NCI-H510A treated with DMSO at 0.1 percent for 48 hours (cell line): ENCODE measurements around the gene NDUFV2.
"Not testable (repeated sequence)": the region's sequence is repeated elsewhere in the genome, so short reads cannot be mapped to it uniquely, and the experiment has no call there.

Experiments used
- DNase-seq: peaks from one replicate; lab custom pipeline; 2025; lab: John Stamatoyannopoulos, UW

NDUFV2 gene

GRCh38 chr18:9153256-9153655 is 50.8 kb downstream of the NDUFV2 start:
- DNase-seq: no peak

- DNase-seq: no peak
Observed at GRCh38 chr18:9156604-9157249, 54.2 kb downstream of the NDUFV2 start.

- DNase-seq: no peak
Observed at GRCh38 chr18:9157806-9158205, 55.3 kb downstream of the NDUFV2 start.

- no peak for DNase-seq
Observed at GRCh38 chr18:9160014-9160413, 57.5 kb downstream of the NDUFV2 start.

- DNase-seq: not testable (repeated sequence)
Observed at GRCh38 chr18:9162663-9163062, 60.2 kb downstream of the NDUFV2 start.

GRCh38 chr18:9164149-9164548 is 61.6 kb downstream of the NDUFV2 start:
- DNase-seq: not testable (repeated sequence)

- DNase-seq: not testable (repeated sequence)
Observed at GRCh38 chr18:9165883-9166282, 63.4 kb downstream of the NDUFV2 start.

GRCh38 chr18:9169515-9169914 is 67.0 kb downstream of the NDUFV2 start:
- DNase-seq: not testable (repeated sequence)

GRCh38 chr18:9171919-9172318 is 69.4 kb downstream of the NDUFV2 start:
- DNase-seq: not testable (repeated sequence)

- no peak for DNase-seq
Observed at GRCh38 chr18:9172506-9173127, 70.1 kb downstream of the NDUFV2 start.

- no peak for DNase-seq
Observed at GRCh38 chr18:9173770-9174233, 71.3 kb downstream of the NDUFV2 start.

- no peak for DNase-seq
Observed at GRCh38 chr18:9174302-9174701, 71.8 kb downstream of the NDUFV2 start.

- no peak for DNase-seq
Observed at GRCh38 chr18:9175115-9175514, 72.6 kb downstream of the NDUFV2 start.

GRCh38 chr18:9177031-9177430 is 74.5 kb downstream of the NDUFV2 start:
- no peak for DNase-seq

- no peak for DNase-seq
Observed at GRCh38 chr18:9177466-9177865, 75.0 kb downstream of the NDUFV2 start.

- DNase-seq: no peak
Observed at GRCh38 chr18:9178557-9178956, 76.1 kb downstream of the NDUFV2 start.

- DNase-seq: no peak
Observed at GRCh38 chr18:9181275-9181674, 78.8 kb downstream of the NDUFV2 start.

GRCh38 chr18:9182852-9183399 is 80.4 kb downstream of the NDUFV2 start:
- DNase-seq: no peak
